CD4-positive, CD25-positive, alpha-beta regulatory T cell (primary cell): Measurements from ENCODE around the gene NUDT4. TPM values are rescaled to one million over a fixed set of nuclear protein-coding genes. Genes with fewer than 3 reads are reported as not detected.
"Not testable (repeated sequence)": the region's sequence is repeated elsewhere in the genome, so short reads cannot be mapped to it uniquely, and the experiment has no call there.

ENCODE experiments used
- ATAC-seq, 2 donors: fragments of 150-1000 bp; cut with Tn5 transposase; one replicate each; pipeline ENCODE4 v1.10.0; 2021; ENCODE audit warnings: low read depth in 2 of 2, moderate number of reproducible peaks in 2 of 2, moderate library complexity in 1 of 2
- DNase-seq, 3 donors: peaks; one replicate each; pipeline versions ENCODE4 v3.0.0 to v3.0.0-alpha.2; 2012 to 2022; ENCODE audit warnings: mixed read lengths in 1 of 3
- H3K27ac ChIP-seq: one replicate; pipeline ENCODE4 v1.7.0; 2013; ENCODE audit warnings: mild to moderate bottlenecking, low read length; ENCODE audit not compliant: insufficient read depth, poor library complexity, severe bottlenecking
- H3K27me3 ChIP-seq: one replicate; pipeline ENCODE4 v1.7.0; 2013; ENCODE audit warnings: low read length; ENCODE audit not compliant: control insufficient read depth, insufficient read depth
- H3K36me3 ChIP-seq: one replicate; pipeline ENCODE4 v1.7.0; 2013; ENCODE audit warnings: mild to moderate bottlenecking, low read length, moderate library complexity; ENCODE audit not compliant: control insufficient read depth, insufficient read depth
- H3K4me1 ChIP-seq: 2 replicates; pipeline ENCODE4 v1.7.0; 2013; ENCODE audit warnings: mild to moderate bottlenecking, low read length; ENCODE audit not compliant: insufficient read depth, control insufficient read depth, poor library complexity, severe bottlenecking
- H3K4me3 ChIP-seq: one replicate; pipeline ENCODE4 v1.7.0; 2013; ENCODE audit warnings: low read depth, mild to moderate bottlenecking, low read length, moderate library complexity
- H3K9me3 ChIP-seq, 2 experiments: 1 replicate in 1 of 2; 2 replicates in 1 of 2; pipeline ENCODE4 v1.7.0; 2013; ENCODE audit warnings: low read length in 2 of 2, mild to moderate bottlenecking in 1 of 2, moderate library complexity in 1 of 2; ENCODE audit not compliant: control insufficient read depth in 2 of 2
- H3K27ac Mint-ChIP-seq, 3 donors: one replicate each; pipeline ENCODE4 v1.8.0; 2020 to 2022; ENCODE audit warnings: mild to moderate bottlenecking in 3 of 3, mixed read lengths in 3 of 3, moderate library complexity in 2 of 3
- H3K27me3 Mint-ChIP-seq: one replicate; pipeline ENCODE4 v1.8.0; 2022; ENCODE audit warnings: mild to moderate bottlenecking, mixed read lengths
- H3K36me3 Mint-ChIP-seq: one replicate; pipeline ENCODE4 v1.8.0; 2020; ENCODE audit warnings: mixed read lengths
- H3K4me1 Mint-ChIP-seq, 4 donors: one replicate each; pipeline ENCODE4 v1.8.0; 2020 to 2022; ENCODE audit warnings: mixed read lengths in 4 of 4, mild to moderate bottlenecking in 1 of 4
- H3K4me3 Mint-ChIP-seq, 4 donors: one replicate each; pipeline ENCODE4 v1.8.0; 2020 to 2022; ENCODE audit warnings: mild to moderate bottlenecking in 4 of 4, mixed read lengths in 4 of 4, moderate library complexity in 3 of 4
- H3K9me3 Mint-ChIP-seq, 7 donors: one replicate each; pipeline ENCODE4 v1.8.0; 2020 to 2022; ENCODE audit warnings: mixed read lengths in 7 of 7, mild to moderate bottlenecking in 3 of 7, moderate library complexity in 2 of 7
- polyA plus RNA-seq, 4 donors: library from polyadenylated mRNA; unstranded; fragments of 300-500 nt; fragmentation: Illumina TruSeq; gene quantifications; one replicate each; pipeline ENCODE4 v1.2.3, GENCODE V29; 2021
- total RNA-seq: library from RNA; stranded (reverse); gene quantifications from one replicate; pipeline ENCODE4 v1.2.3, GENCODE V29; 2022

The NUDT4 gene
- total and polyA plus RNA-seq, 5 donors from 2014 or later = 36.7 to 78.2 (median 45.9) TPM

- no peaks in the 10 kb centered on the region for H3K36me3 Mint-ChIP-seq
- peak overlapping the region; percentile 97 to 100 (median 100) for H3K4me3 Mint-ChIP-seq
- Histone ChIP-seq H3K9me3 (no peaks in the 10 kb centered on the region), H3K27me3 (no peaks in the 10 kb centered on the region), H3K4me1 (peaks cover 50% of the 10 kb centered on the region), H3K4me3 (peak overlapping the region; percentile 98), H3K27ac (peak overlapping the region; percentile 88), H3K36me3 (no peaks in the 10 kb centered on the region)
- no peak for ATAC-seq
- H3K27me3 Mint-ChIP-seq = peaks cover 10% of the 10 kb centered on the region
- peaks cover 24 to 55% (median 47%) of the 10 kb centered on the region in 4 donors for H3K4me1 Mint-ChIP-seq
- peak in 1 of 3 donors; percentile 33 for DNase-seq
- peak overlapping the region; percentile 97 to 100 (median 98) for H3K27ac Mint-ChIP-seq
- H3K9me3 Mint-ChIP-seq = no peaks in the 10 kb centered on the region
These were observed 1.7 kb downstream of the NUDT4 start for GRCh38 chr12:93379326-93379980.

- peak overlapping the region; percentile 97 to 100 (median 98) for H3K27ac Mint-ChIP-seq
- DNase-seq = no peak
- H3K4me3 ChIP-seq = peak overlapping the region; percentile 98
- H3K9me3 ChIP-seq = no peaks in the 10 kb centered on the region
- H3K27me3 ChIP-seq = no peaks in the 10 kb centered on the region
- peaks cover 26 to 59% (median 49%) of the 10 kb centered on the region in 4 donors for H3K4me1 Mint-ChIP-seq
- H3K4me3 Mint-ChIP-seq = peak overlapping the region; percentile 97 to 100 (median 100)
- ATAC-seq = no peak
- peaks cover 55% of the 10 kb centered on the region for H3K4me1 ChIP-seq
- peaks cover 8% of the 10 kb centered on the region for H3K27me3 Mint-ChIP-seq
- H3K36me3 ChIP-seq = no peaks in the 10 kb centered on the region
- H3K9me3 Mint-ChIP-seq = no peaks in the 10 kb centered on the region
- peaks cover 1% of the 10 kb centered on the region for H3K36me3 Mint-ChIP-seq
- peak overlapping the region; percentile 88 for H3K27ac ChIP-seq
These were observed 2.2 kb downstream of the NUDT4 start for GRCh38 chr12:93379981-93380361.

GRCh38 chr12:93380480-93381121 lies 2.9 kb downstream of the NUDT4 start:
- H3K27ac Mint-ChIP-seq = peak overlapping the region; percentile 41 to 100 (median 98)
- H3K4me3 Mint-ChIP-seq = peak overlapping the region; percentile 97 to 100 (median 100)
- ATAC-seq (no peak), DNase-seq (peak in 1 of 3 donors; percentile 35)
- H3K4me3 ChIP-seq = peak overlapping the region; percentile 98
- H3K36me3 ChIP-seq = no peaks in the 10 kb centered on the region
- H3K36me3 Mint-ChIP-seq = peaks cover 7% of the 10 kb centered on the region
- H3K9me3 Mint-ChIP-seq = no peaks in the 10 kb centered on the region
- no peaks in the 10 kb centered on the region for H3K9me3 ChIP-seq
- H3K27me3 ChIP-seq = no peaks in the 10 kb centered on the region
- peak overlapping the region; percentile 88 for H3K27ac ChIP-seq
- peaks cover 4% of the 10 kb centered on the region for H3K27me3 Mint-ChIP-seq
- peaks cover 32 to 65% (median 55%) of the 10 kb centered on the region in 4 donors for H3K4me1 Mint-ChIP-seq
- H3K4me1 ChIP-seq = peaks cover 57% of the 10 kb centered on the region

GRCh38 chr12:93381161-93381975 lies 3.6 kb downstream of the NUDT4 start:
- H3K27ac Mint-ChIP-seq = peak overlapping the region in 2 of 3 donors; percentile 31 to 98
- Histone ChIP-seq H3K27ac (no peak overlapping the region), H3K9me3 (no peaks in the 10 kb centered on the region), H3K36me3 (no peaks in the 10 kb centered on the region), H3K4me1 (peaks cover 57% of the 10 kb centered on the region), H3K27me3 (no peaks in the 10 kb centered on the region), H3K4me3 (peak overlapping the region; percentile 98)
- DNase-seq = no peak
- ATAC-seq = no peak
- H3K4me1 Mint-ChIP-seq = peaks cover 32 to 70% (median 55%) of the 10 kb centered on the region in 4 donors
- no peaks in the 10 kb centered on the region for H3K9me3 Mint-ChIP-seq
- peaks cover 7% of the 10 kb centered on the region for H3K36me3 Mint-ChIP-seq
- peaks cover 4% of the 10 kb centered on the region for H3K27me3 Mint-ChIP-seq
- H3K4me3 Mint-ChIP-seq = peak overlapping the region; percentile 97 to 100 (median 100)

- peak overlapping the region; percentile 13 to 100 (median 65) for H3K4me3 Mint-ChIP-seq
- peaks cover 53% of the 10 kb centered on the region for H3K4me1 ChIP-seq
These were observed 4.3 kb downstream of the NUDT4 start for GRCh38 chr12:93381976-93382437.

GRCh38 chr12:93387780-93388179 lies 10.1 kb downstream of the NUDT4 start:
- H3K4me3 ChIP-seq = no peak overlapping the region
- Mint-ChIP-seq H3K9me3 (no peaks in the 10 kb centered on the region), H3K36me3 (peaks cover 12% of the 10 kb centered on the region), H3K27ac (peak overlapping the region in 1 of 3 donors; percentile 56), H3K4me1 (peaks cover 26 to 79% (median 56%) of the 10 kb centered on the region in 4 donors), H3K27me3 (no peaks in the 10 kb centered on the region), H3K4me3 (peak overlapping the region in 1 of 4 donors; percentile 8)
- no peak overlapping the region for H3K27ac ChIP-seq
- DNase-seq = no peak
- H3K27me3 ChIP-seq = no peaks in the 10 kb centered on the region
- H3K4me1 ChIP-seq = peaks cover 13% of the 10 kb centered on the region
- no peaks in the 10 kb centered on the region for H3K9me3 ChIP-seq
- ATAC-seq = peak in 1 of 2 donors; percentile 31
- no peaks in the 10 kb centered on the region for H3K36me3 ChIP-seq

More at GRCh38 chr12:93381976-93382437, 4.3 kb downstream of the NUDT4 start:
- H3K4me3 ChIP-seq = peak overlapping the region; percentile 40
- not testable (repeated sequence) for H3K27me3 Mint-ChIP-seq, H3K27me3 ChIP-seq, H3K27ac ChIP-seq, H3K9me3 Mint-ChIP-seq, ATAC-seq, DNase-seq, H3K36me3 Mint-ChIP-seq, H3K9me3 ChIP-seq, H3K36me3 ChIP-seq
- Mint-ChIP-seq H3K4me1 (peaks cover 32 to 69% (median 51%) of the 10 kb centered on the region in 4 donors), H3K27ac (peak overlapping the region in 1 of 3 donors; percentile 98)

- Histone ChIP-seq H3K4me1 (peaks cover 1% of the 10 kb centered on the region), H3K27ac (no peak overlapping the region), H3K9me3 (no peaks in the 10 kb centered on the region), H3K4me3 (no peak overlapping the region), H3K36me3 (no peaks in the 10 kb centered on the region), H3K27me3 (no peaks in the 10 kb centered on the region)
- peak overlapping the region in 1 of 3 donors; percentile 6 for H3K27ac Mint-ChIP-seq
- peaks cover 23 to 67% (median 46%) of the 10 kb centered on the region in 4 donors for H3K4me1 Mint-ChIP-seq
- no peaks in the 10 kb centered on the region for H3K9me3 Mint-ChIP-seq
- H3K4me3 Mint-ChIP-seq = peak overlapping the region in 1 of 4 donors; percentile 30
- peaks cover 14% of the 10 kb centered on the region for H3K36me3 Mint-ChIP-seq
- H3K27me3 Mint-ChIP-seq = no peaks in the 10 kb centered on the region
- DNase-seq (no peak), ATAC-seq (no peak)
These were observed 12.3 kb downstream of the NUDT4 start for GRCh38 chr12:93390031-93390430.
